Measurements from ENCODE around the gene CNGB1.

The CNGB1 gene

GRCh38 chr16:57892447-57893096 lies 78.4 kb downstream of the CNGB1 start:
- H3K9me2 ChIP-seq (replicated peaks; ENCODE audit: low read depth, low read length) = no peaks in the 10 kb centered on the region
- no peak overlapping the region for H3K4me3 ChIP-seq (ENCODE audit: low read length, poor library complexity, severe bottlenecking)
- no peaks in the 10 kb centered on the region for H3F3A ChIP-seq (ENCODE audit: low read depth)
- H3K9ac ChIP-seq (ENCODE audit: low read depth, low read length, poor library complexity, severe bottlenecking) = no peak overlapping the region
- no peak overlapping the region for H3K4me2 ChIP-seq (ENCODE audit: low read depth, low read length, poor library complexity, severe bottlenecking)
- H3K9me3 ChIP-seq (ENCODE audit: insufficient read depth, low read depth, low read length) = no peaks in the 10 kb centered on the region
- TF ChIP-seq CTCF (conservative IDR thresholded peaks at IDR 0.05; ENCODE audit: low read length) (no peak), EZH2phosphoT487 (IDR thresholded peaks at IDR 0.05; ENCODE audit: borderline replicate concordance) (no peak)
- no peaks in the 10 kb centered on the region for H3K36me3 ChIP-seq (ENCODE audit: insufficient read depth, low read length)
- no peak overlapping the region for H2AFZ ChIP-seq (ENCODE audit: low read length)
- no peaks in the 10 kb centered on the region for H3K79me2 ChIP-seq (ENCODE audit: insufficient read depth, low read length)
- no peaks in the 10 kb centered on the region for H3K27me3 ChIP-seq (ENCODE audit: insufficient read depth, low read length, poor library complexity, severe bottlenecking)
- no peaks in the 10 kb centered on the region for H4K20me1 ChIP-seq (ENCODE audit: insufficient read depth, low read length, poor library complexity, severe bottlenecking)
- H3K4me1 ChIP-seq (ENCODE audit: insufficient read depth, low read length, poor library complexity, severe bottlenecking) = peaks cover 5% of the 10 kb centered on the region

GRCh38 chr16:57892041-57892440 lies 78.9 kb downstream of the CNGB1 start:
- Histone ChIP-seq H4K20me1 (ENCODE audit: insufficient read depth, low read length, poor library complexity, severe bottlenecking) (no peaks in the 10 kb centered on the region), H3K27me3 (ENCODE audit: insufficient read depth, low read length, poor library complexity, severe bottlenecking) (no peaks in the 10 kb centered on the region), H3F3A (ENCODE audit: low read depth) (no peaks in the 10 kb centered on the region), H3K36me3 (ENCODE audit: insufficient read depth, low read length) (no peaks in the 10 kb centered on the region), H3K4me3 (ENCODE audit: low read length, poor library complexity, severe bottlenecking) (no peak overlapping the region), H3K9me2 (replicated peaks; ENCODE audit: low read depth, low read length) (no peaks in the 10 kb centered on the region), H3K9ac (ENCODE audit: low read depth, low read length, poor library complexity, severe bottlenecking) (no peak overlapping the region), H3K4me2 (ENCODE audit: low read depth, low read length, poor library complexity, severe bottlenecking) (no peak overlapping the region), H2AFZ (ENCODE audit: low read length) (no peak overlapping the region), H3K79me2 (ENCODE audit: insufficient read depth, low read length) (no peaks in the 10 kb centered on the region), H3K9me3 (ENCODE audit: insufficient read depth, low read depth, low read length) (no peaks in the 10 kb centered on the region), H3K4me1 (ENCODE audit: insufficient read depth, low read length, poor library complexity, severe bottlenecking) (peaks cover 5% of the 10 kb centered on the region)
- TF ChIP-seq EZH2phosphoT487 (IDR thresholded peaks at IDR 0.05; ENCODE audit: borderline replicate concordance) (no peak), CTCF (conservative IDR thresholded peaks at IDR 0.05; ENCODE audit: low read length) (no peak)

GRCh38 chr16:57890752-57891111 lies 80.2 kb downstream of the CNGB1 start:
- H3K79me2 ChIP-seq (ENCODE audit: insufficient read depth, low read length) = no peaks in the 10 kb centered on the region
- H3F3A ChIP-seq (ENCODE audit: low read depth) = no peaks in the 10 kb centered on the region
- H3K36me3 ChIP-seq (ENCODE audit: insufficient read depth, low read length) = no peaks in the 10 kb centered on the region
- H2AFZ ChIP-seq (ENCODE audit: low read length) = no peak overlapping the region
- H4K20me1 ChIP-seq (ENCODE audit: insufficient read depth, low read length, poor library complexity, severe bottlenecking) = no peaks in the 10 kb centered on the region
- peaks cover 5% of the 10 kb centered on the region for H3K4me1 ChIP-seq (ENCODE audit: insufficient read depth, low read length, poor library complexity, severe bottlenecking)
- H3K9me3 ChIP-seq (ENCODE audit: insufficient read depth, low read depth, low read length) = no peaks in the 10 kb centered on the region
- no peaks in the 10 kb centered on the region for H3K9me2 ChIP-seq (replicated peaks; ENCODE audit: low read depth, low read length)
- no peak overlapping the region for H3K9ac ChIP-seq (ENCODE audit: low read depth, low read length, poor library complexity, severe bottlenecking)
- no peak overlapping the region for H3K4me3 ChIP-seq (ENCODE audit: low read length, poor library complexity, severe bottlenecking)
- no peaks in the 10 kb centered on the region for H3K27me3 ChIP-seq (ENCODE audit: insufficient read depth, low read length, poor library complexity, severe bottlenecking)
- TF ChIP-seq CTCF (conservative IDR thresholded peaks at IDR 0.05; ENCODE audit: low read length) (no peak), EZH2phosphoT487 (IDR thresholded peaks at IDR 0.05; ENCODE audit: borderline replicate concordance) (no peak)
- no peak overlapping the region for H3K4me2 ChIP-seq (ENCODE audit: low read depth, low read length, poor library complexity, severe bottlenecking)

Measured in Loucy (cell line).